ENCODE data around the gene SNX24.

DNA sequence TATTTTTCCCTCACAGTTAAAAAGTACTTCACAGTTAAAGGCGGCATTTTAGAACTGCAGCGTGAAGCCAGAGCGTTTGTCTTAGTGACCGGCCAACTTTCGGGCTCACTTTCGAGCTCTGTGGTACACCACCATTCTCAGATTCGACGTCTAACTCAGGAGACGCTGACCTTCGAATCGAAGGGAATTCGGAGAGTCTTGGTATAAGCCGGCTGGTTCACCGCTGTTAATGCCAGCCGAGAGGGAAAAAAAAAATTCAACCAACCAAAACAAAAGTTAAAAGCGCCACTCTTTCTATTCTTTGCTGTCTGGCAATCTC lies 544 bp upstream of the SNX24 start:
- TF ChIP-seq GATA2 (IDR thresholded peaks at IDR 0.05; ENCODE audit: low read depth, low read length), result no peak
- no peak for TF ChIP-seq GATA3 (IDR thresholded peaks at IDR 0.05; ENCODE audit: low read depth, low read length)

Data from SH-SY5Y (cell line).